ENCODE data around the gene ZSCAN26.

ZSCAN26 gene

DNA sequence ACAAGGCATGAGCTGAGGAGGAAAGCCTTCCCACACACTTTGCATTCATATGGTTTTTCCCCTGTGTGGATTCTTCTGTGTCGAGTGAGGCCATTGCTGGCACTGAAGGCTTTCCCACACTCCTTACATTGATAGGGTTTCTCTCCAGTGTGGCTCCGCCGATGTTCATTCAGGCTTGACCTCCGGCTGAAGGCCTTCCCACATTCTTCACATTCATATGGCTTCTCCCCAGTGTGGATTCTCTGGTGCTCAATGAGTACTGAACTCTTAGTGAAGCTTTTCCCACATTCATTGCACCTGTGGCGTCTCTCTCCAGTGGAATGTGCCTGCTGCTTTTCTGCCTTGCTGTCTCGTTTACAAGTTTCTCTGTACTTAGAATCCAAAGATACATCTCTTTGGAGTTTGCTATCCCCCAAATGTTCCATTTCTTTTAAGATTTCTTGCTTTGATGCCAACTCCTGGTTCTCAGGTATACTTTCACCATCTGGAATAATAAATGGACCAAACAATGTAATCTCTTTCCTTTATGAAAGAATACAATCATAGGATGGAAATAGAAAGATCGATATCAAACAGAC, 59.5 kb downstream of the ZSCAN26 start:
- DNase-seq, result no peak

All from femur (tissue), 1 donor.